Gastroesophageal sphincter (tissue), 3 donors: ENCODE measurements around the gene PTPRN2.

ENCODE experiments used
- EP300 ChIP-seq: sonication (generic); formaldehyde crosslinking; IDR thresholded peaks from one replicate; pipeline ENCODE4 v1.6.1; 2017; ENCODE audit warnings: antibody characterized with exemption, mild to moderate bottlenecking
- POLR2A ChIP-seq, 2 donors: fragments of 450-650 bp; IDR thresholded peaks; one replicate each; pipeline ENCODE4 v1.6.1; 2017; ENCODE audit warnings: antibody characterized with exemption in 2 of 2, mild to moderate bottlenecking in 2 of 2, moderate library complexity in 1 of 2
- POLR2AphosphoS5 ChIP-seq: sonication (generic); formaldehyde crosslinking; IDR thresholded peaks from one replicate; pipeline ENCODE4 v1.6.1; 2017; ENCODE audit warnings: antibody characterized with exemption
- TF ChIP-seq, protein P1 (sequence below), 4 experiments: fragments of 200-600 bp in 2 of 4; fragments of 450-650 bp in 2 of 4; sonication (generic) in 1 of 4; IDR thresholded peaks; one replicate each; pipeline ENCODE4 v1.5.1; 2017 to 2019; ENCODE audit warnings: antibody characterized with exemption in 4 of 4, mild to moderate bottlenecking in 2 of 4, moderate library complexity in 2 of 4

DNA sequence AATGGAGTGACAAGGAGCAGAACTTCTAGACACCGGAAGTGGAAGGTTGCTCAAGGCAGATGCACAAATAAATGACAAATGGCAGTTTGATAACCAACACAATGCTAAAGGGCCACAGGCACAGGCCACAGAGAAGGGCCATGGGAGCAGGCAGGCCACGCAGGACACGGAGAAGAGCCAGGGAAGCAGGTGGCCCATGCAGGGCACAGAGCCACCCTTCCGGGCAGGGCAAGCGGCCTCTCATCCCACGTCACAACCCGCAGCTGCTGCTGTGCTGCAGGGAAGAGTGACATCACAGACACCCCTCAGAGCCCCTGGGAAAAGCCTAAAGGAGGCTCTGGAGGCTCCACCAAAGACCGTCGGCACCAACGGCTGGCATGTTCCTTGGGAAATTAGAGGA is 328.5 kb downstream of the PTPRN2 start:
- TF ChIP-seq POLR2A (IDR thresholded peaks at IDR 0.05) (no peak), POLR2AphosphoS5 (no peak), EP300 (no peak)
- TF ChIP-seq, protein P1, sequence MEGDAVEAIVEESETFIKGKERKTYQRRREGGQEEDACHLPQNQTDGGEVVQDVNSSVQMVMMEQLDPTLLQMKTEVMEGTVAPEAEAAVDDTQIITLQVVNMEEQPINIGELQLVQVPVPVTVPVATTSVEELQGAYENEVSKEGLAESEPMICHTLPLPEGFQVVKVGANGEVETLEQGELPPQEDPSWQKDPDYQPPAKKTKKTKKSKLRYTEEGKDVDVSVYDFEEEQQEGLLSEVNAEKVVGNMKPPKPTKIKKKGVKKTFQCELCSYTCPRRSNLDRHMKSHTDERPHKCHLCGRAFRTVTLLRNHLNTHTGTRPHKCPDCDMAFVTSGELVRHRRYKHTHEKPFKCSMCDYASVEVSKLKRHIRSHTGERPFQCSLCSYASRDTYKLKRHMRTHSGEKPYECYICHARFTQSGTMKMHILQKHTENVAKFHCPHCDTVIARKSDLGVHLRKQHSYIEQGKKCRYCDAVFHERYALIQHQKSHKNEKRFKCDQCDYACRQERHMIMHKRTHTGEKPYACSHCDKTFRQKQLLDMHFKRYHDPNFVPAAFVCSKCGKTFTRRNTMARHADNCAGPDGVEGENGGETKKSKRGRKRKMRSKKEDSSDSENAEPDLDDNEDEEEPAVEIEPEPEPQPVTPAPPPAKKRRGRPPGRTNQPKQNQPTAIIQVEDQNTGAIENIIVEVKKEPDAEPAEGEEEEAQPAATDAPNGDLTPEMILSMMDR (IDR thresholded peaks at IDR 0.05): no peak
